Type B pancreatic cell (in vitro differentiated cells): ENCODE data around the gene VIPR1. TPM values are rescaled to one million over a fixed set of nuclear protein-coding genes. Genes with fewer than 3 reads are reported as not detected.

Experiments used
- DNase-seq: peaks from one replicate; pipeline ENCODE4 v3.0.0; 2021; ENCODE audit warnings: mixed read lengths; ENCODE audit not compliant: unreplicated experiment; ENCODE audit errors: extremely low spot score
- H3K27ac Mint-ChIP-seq: 2 replicates; pipeline ENCODE4 v1.8.0; 2021; ENCODE audit warnings: mild to moderate bottlenecking, mixed read lengths
- H3K27me3 Mint-ChIP-seq: 2 replicates; pipeline ENCODE4 v1.8.0; 2021; ENCODE audit warnings: mixed read lengths
- H3K36me3 Mint-ChIP-seq: 2 replicates; pipeline ENCODE4 v1.8.0; 2021; ENCODE audit warnings: mixed read lengths
- H3K4me1 Mint-ChIP-seq: one replicate; pipeline ENCODE4 v1.8.0; 2021; ENCODE audit warnings: mixed read lengths; ENCODE audit not compliant: unreplicated experiment
- H3K4me3 Mint-ChIP-seq: 2 replicates; pipeline ENCODE4 v1.8.0; 2021; ENCODE audit warnings: mild to moderate bottlenecking, mixed read lengths
- H3K9me3 Mint-ChIP-seq: 2 replicates; pipeline ENCODE4 v1.8.0; 2021; ENCODE audit warnings: mixed read lengths
- total RNA-seq: library from RNA; stranded (reverse); gene quantifications from 2 replicates; pipeline ENCODE4 v1.2.1, GENCODE V29; 2021; ENCODE audit warnings: low replicate concordance
- TF ChIP-seq, protein P1 (sequence below): fragments of 200-600 bp; sonication (generic); conservative IDR thresholded peaks from 2 replicates; pipeline ENCODE4 v1.5.0; 2021; ENCODE audit warnings: antibody characterized with exemption, mild to moderate bottlenecking

VIPR1 gene
- total RNA-seq, 1 donor from 2014 or later, result 4.7 TPM

DNA sequence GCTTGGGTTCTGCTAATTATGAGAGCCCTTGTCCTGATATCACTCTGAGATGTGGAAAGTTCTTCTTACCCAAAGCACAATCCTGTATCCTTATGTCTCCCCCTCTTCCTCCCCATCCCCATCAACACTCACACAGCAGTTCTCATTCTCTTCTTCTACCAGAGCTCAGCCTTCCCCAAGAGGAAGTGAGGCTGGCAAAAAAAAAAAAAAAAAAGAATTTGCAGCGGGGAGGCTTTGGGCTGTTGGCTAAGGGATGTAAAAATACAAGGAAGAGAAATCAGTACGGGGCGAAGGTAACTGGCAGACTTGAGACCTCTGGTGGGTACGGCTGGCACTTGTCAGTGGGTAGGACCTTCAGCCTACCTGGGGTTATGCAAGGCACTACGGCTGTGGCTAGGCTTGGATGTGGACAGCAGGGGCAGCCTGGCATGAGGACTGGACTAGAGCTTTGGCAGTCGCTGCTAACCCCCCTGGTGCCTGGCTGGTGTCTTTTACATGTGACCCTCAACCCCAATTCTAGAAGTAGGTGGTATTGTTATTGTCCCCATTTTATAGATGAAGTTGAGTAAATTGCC lies 5.4 kb downstream of the VIPR1 start:
- peaks cover 7% of the 10 kb centered on the region for H3K4me1 Mint-ChIP-seq
- peak overlapping the region; percentile 76 for H3K27ac Mint-ChIP-seq
- peaks cover 39% of the 10 kb centered on the region for H3K27me3 Mint-ChIP-seq

DNA sequence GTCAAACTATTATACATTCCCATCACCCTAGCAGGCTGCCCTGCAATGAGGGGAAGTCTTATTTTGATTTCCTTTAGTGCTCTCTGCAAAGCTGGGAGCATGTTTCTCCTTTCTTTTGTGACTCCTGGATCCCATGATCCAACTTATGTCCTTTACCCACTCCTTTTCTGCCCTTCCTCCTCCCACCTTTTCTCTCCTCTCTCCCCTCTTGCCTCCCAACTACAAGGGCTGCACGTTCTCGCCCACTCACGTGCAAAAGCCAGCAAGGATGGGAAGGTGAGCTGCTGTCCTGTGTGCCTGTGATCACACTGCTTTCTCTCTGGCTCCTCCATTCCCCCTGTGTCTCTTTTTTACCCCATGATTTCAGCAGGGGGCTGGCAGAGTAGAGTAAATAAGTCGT lies 6.1 kb downstream of the VIPR1 start:
- TF ChIP-seq, protein P1, sequence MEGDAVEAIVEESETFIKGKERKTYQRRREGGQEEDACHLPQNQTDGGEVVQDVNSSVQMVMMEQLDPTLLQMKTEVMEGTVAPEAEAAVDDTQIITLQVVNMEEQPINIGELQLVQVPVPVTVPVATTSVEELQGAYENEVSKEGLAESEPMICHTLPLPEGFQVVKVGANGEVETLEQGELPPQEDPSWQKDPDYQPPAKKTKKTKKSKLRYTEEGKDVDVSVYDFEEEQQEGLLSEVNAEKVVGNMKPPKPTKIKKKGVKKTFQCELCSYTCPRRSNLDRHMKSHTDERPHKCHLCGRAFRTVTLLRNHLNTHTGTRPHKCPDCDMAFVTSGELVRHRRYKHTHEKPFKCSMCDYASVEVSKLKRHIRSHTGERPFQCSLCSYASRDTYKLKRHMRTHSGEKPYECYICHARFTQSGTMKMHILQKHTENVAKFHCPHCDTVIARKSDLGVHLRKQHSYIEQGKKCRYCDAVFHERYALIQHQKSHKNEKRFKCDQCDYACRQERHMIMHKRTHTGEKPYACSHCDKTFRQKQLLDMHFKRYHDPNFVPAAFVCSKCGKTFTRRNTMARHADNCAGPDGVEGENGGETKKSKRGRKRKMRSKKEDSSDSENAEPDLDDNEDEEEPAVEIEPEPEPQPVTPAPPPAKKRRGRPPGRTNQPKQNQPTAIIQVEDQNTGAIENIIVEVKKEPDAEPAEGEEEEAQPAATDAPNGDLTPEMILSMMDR, result no peak
- peaks cover 7% of the 10 kb centered on the region for H3K4me1 Mint-ChIP-seq
- no peaks in the 10 kb centered on the region for H3K9me3 Mint-ChIP-seq
- DNase-seq, result no peak
- peaks cover 32% of the 10 kb centered on the region for H3K27me3 Mint-ChIP-seq
- H3K27ac Mint-ChIP-seq, result no peak overlapping the region
- H3K36me3 Mint-ChIP-seq, result no peaks in the 10 kb centered on the region
- H3K4me3 Mint-ChIP-seq, result no peak overlapping the region

More for the DNA sequence above, 5.4 kb downstream of the VIPR1 start:
- H3K9me3 Mint-ChIP-seq, result no peaks in the 10 kb centered on the region
- TF ChIP-seq, protein P1, result no peak
- H3K4me3 Mint-ChIP-seq, result no peak overlapping the region
- no peaks in the 10 kb centered on the region for H3K36me3 Mint-ChIP-seq
- DNase-seq, result no peak

- TF ChIP-seq, protein P1, result no peak
- Mint-ChIP-seq H3K9me3 (no peaks in the 10 kb centered on the region), H3K27ac (no peak overlapping the region), H3K4me3 (no peak overlapping the region), H3K27me3 (peaks cover 27% of the 10 kb centered on the region), H3K4me1 (peaks cover 7% of the 10 kb centered on the region), H3K36me3 (no peaks in the 10 kb centered on the region)
- no peak for DNase-seq
Measured at GRCh38 chr3:42509111-42509510, 6.7 kb downstream of the VIPR1 start.

GRCh38 chr3:42510325-42510724 lies 7.9 kb downstream of the VIPR1 start:
- no peak overlapping the region for H3K4me3 Mint-ChIP-seq
- no peak for DNase-seq
- no peak overlapping the region for H3K27ac Mint-ChIP-seq
- peaks cover 24% of the 10 kb centered on the region for H3K27me3 Mint-ChIP-seq
- H3K9me3 Mint-ChIP-seq, result no peaks in the 10 kb centered on the region
- peaks cover 7% of the 10 kb centered on the region for H3K4me1 Mint-ChIP-seq
- H3K36me3 Mint-ChIP-seq, result no peaks in the 10 kb centered on the region
- TF ChIP-seq, protein P1, result no peak

DNA sequence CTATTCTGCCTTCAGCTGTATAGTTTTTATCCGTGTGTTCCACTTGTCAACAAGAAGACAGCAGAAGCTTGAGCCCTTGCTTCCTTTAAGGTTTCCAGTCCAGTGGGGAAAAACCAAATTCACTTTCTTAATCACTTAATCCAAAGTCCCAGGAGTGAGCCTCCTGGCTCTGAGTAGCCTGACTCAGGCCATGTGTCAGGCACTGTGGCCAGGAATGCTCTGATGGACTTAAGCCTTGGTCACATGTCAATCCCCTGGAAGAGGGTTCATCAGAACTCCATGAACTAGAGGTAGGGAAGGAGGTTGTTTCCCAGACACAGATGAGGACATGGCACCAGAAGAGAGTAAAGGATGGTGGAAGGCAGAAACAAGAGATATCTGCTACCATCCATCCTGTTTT lies 8.8 kb downstream of the VIPR1 start:
- Mint-ChIP-seq H3K27ac (no peak overlapping the region), H3K4me3 (no peak overlapping the region), H3K36me3 (no peaks in the 10 kb centered on the region), H3K27me3 (peaks cover 24% of the 10 kb centered on the region), H3K9me3 (no peaks in the 10 kb centered on the region), H3K4me1 (peaks cover 7% of the 10 kb centered on the region)
- TF ChIP-seq, protein P1, result no peak
- DNase-seq, result no peak

DNA sequence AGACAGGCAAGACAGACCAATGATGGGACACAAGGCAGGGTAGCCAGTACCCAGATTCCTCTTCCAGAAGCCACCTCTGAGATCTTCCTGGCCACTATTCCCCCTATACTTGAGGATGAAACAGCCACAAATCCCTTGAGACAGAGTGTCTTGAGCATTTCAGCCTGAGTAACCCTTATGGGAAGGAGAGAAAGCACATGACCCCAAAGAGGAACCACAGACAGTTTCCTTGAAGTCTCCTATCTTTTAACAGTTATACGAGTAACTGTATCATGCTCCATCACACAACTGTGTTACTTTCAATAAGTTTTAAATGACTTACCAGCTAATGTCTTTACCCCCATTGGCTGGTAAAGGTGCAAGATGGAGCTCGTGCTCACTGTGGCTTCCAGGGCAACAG lies 9.3 kb downstream of the VIPR1 start:
- Mint-ChIP-seq H3K36me3 (no peaks in the 10 kb centered on the region), H3K4me3 (no peak overlapping the region), H3K27me3 (peaks cover 24% of the 10 kb centered on the region), H3K4me1 (peaks cover 7% of the 10 kb centered on the region), H3K9me3 (no peaks in the 10 kb centered on the region), H3K27ac (no peak overlapping the region)
- TF ChIP-seq, protein P1, result no peak
- no peak for DNase-seq
